Measurements from ENCODE around the gene GRB10.

GRB10 gene

DNA sequence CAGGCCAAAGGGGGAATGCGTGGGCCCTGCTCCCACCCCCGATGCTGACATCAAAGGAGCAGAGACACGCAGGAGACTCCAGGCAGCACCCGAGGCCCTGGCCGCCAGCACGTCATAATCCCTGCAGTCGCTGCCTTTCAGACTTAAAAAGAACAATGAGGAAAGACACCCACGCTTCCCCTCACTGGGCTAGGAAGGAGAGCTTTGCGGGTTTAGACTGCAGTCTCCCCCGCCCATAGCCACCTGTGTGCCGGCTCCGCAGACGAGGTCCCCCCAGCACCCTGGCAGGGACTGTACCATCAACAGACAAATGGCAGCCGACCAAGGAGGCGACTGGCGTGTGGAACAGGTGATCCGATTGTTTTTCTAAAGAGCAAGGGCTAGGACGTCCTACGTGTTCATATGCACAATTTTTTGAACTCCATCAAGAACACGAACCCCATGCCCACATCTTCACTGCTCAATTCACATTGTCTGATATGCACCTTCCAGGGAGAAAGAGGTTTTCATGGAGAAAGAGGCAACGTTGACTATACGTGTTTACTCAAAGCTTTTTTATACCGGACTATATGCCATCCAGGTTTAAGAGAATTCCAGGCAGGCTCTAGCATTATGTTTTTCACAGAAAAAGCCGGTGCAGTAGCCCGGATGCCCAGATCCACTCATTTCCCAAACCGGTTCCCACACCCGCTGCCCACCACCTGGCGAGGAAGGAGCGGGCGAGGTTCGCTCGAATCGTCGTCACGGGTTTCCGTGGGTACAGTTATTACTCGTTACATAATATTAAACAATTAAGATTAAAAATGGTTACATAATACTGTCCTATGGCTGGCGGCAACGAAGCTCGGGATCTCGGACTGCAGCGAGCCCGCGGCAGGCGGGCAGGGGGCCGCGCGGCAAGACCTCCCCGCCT is 1.1 kb downstream of the GRB10 start:
- no peak for DNase-seq (ENCODE audit: extremely low read depth, insufficient read length)
- no peak for TF ChIP-seq CTCF (IDR thresholded peaks at IDR 0.05; ENCODE audit: insufficient read depth, low read length, poor library complexity, severe bottlenecking)
- H3K4me3 ChIP-seq (replicated peaks; ENCODE audit: low read depth, low read length), result no peak overlapping the region
- H3K36me3 ChIP-seq (ENCODE audit: control insufficient read depth, insufficient read depth, low read length), result no peaks in the 10 kb centered on the region
- H3K27me3 ChIP-seq (replicated peaks; ENCODE audit: control insufficient read depth, insufficient read depth, low read length), result no peaks in the 10 kb centered on the region

GRCh38 chr7:50780436-50780835 is 2.3 kb downstream of the GRB10 start:
- no peak for DNase-seq (ENCODE audit: extremely low read depth, insufficient read length)
- Histone ChIP-seq H3K27me3 (replicated peaks; ENCODE audit: control insufficient read depth, insufficient read depth, low read length) (no peaks in the 10 kb centered on the region), H3K36me3 (ENCODE audit: control insufficient read depth, insufficient read depth, low read length) (no peaks in the 10 kb centered on the region), H3K4me3 (replicated peaks; ENCODE audit: low read depth, low read length) (no peak overlapping the region)
- TF ChIP-seq CTCF (IDR thresholded peaks at IDR 0.05; ENCODE audit: insufficient read depth, low read length, poor library complexity, severe bottlenecking), result no peak

- no peaks in the 10 kb centered on the region for H3K36me3 ChIP-seq (ENCODE audit: control insufficient read depth, insufficient read depth, low read length)
- no peaks in the 10 kb centered on the region for H3K27me3 ChIP-seq (replicated peaks; ENCODE audit: control insufficient read depth, insufficient read depth, low read length)
- no peak overlapping the region for H3K4me3 ChIP-seq (replicated peaks; ENCODE audit: low read depth, low read length)
- no peak for TF ChIP-seq CTCF (IDR thresholded peaks at IDR 0.05; ENCODE audit: insufficient read depth, low read length, poor library complexity, severe bottlenecking)
- no peak for DNase-seq (ENCODE audit: extremely low read depth, insufficient read length)
Measured at GRCh38 chr7:50779427-50779826, 3.3 kb downstream of the GRB10 start.

GRCh38 chr7:50778189-50778588 is 4.5 kb downstream of the GRB10 start:
- DNase-seq (ENCODE audit: extremely low read depth, insufficient read length), result no peak
- no peaks in the 10 kb centered on the region for H3K36me3 ChIP-seq (ENCODE audit: control insufficient read depth, insufficient read depth, low read length)
- TF ChIP-seq CTCF (IDR thresholded peaks at IDR 0.05; ENCODE audit: insufficient read depth, low read length, poor library complexity, severe bottlenecking), result no peak
- H3K27me3 ChIP-seq (replicated peaks; ENCODE audit: control insufficient read depth, insufficient read depth, low read length), result no peaks in the 10 kb centered on the region
- H3K4me3 ChIP-seq (replicated peaks; ENCODE audit: low read depth, low read length), result no peak overlapping the region

- no peak overlapping the region for H3K4me3 ChIP-seq (replicated peaks; ENCODE audit: low read depth, low read length)
- H3K27me3 ChIP-seq (replicated peaks; ENCODE audit: control insufficient read depth, insufficient read depth, low read length), result no peaks in the 10 kb centered on the region
- DNase-seq (ENCODE audit: extremely low read depth, insufficient read length), result no peak
- no peak for TF ChIP-seq CTCF (IDR thresholded peaks at IDR 0.05; ENCODE audit: insufficient read depth, low read length, poor library complexity, severe bottlenecking)
- no peaks in the 10 kb centered on the region for H3K36me3 ChIP-seq (ENCODE audit: control insufficient read depth, insufficient read depth, low read length)
Measured at GRCh38 chr7:50775836-50776235, 6.9 kb downstream of the GRB10 start.

Measured in GM06990 (cell line).